Neural cell (in vitro differentiated cells): Measurements from ENCODE around the gene ACBD5. TPM values are rescaled to one million over a fixed set of nuclear protein-coding genes. Genes with fewer than 3 reads are reported as not detected.
"Not testable (repeated sequence)": the region's sequence is repeated elsewhere in the genome, so short reads cannot be mapped to it uniquely, and the experiment has no call there.

Experiments
- H2AFZ ChIP-seq: fragments of 200-600, 300-800 bp; sonication (generic), shearing (Covaris generic); 2 replicates; pipeline ENCODE4 v1.6.0; 2014; ENCODE audit warnings: low read depth, mild to moderate bottlenecking, antibody characterized with exemption, low read length, moderate library complexity
- H3F3A ChIP-seq: fragments of 200-600 bp; shearing (Covaris generic); 2 replicates; pipeline ENCODE4 v1.6.1; 2016; ENCODE audit warnings: mild to moderate bottlenecking, moderate library complexity, mixed read lengths, antibody characterized with exemption, low read length; ENCODE audit not compliant: insufficient read depth, poor library complexity, severe bottlenecking
- H3K27ac ChIP-seq: fragments of 200-600, 300-800 bp; sonication (generic), shearing (Covaris generic); 2 replicates; pipeline ENCODE4 v1.5.1; 2014; ENCODE audit warnings: mild to moderate bottlenecking, low read length, moderate library complexity
- H3K27me3 ChIP-seq: fragments of 300-800, 200-600 bp; sonication (generic), shearing (Covaris generic); 2 replicates; pipeline ENCODE4 v1.6.0; 2014; ENCODE audit warnings: mild to moderate bottlenecking, low read depth, low read length, moderate library complexity; ENCODE audit not compliant: insufficient read depth
- H3K36me3 ChIP-seq: fragments of 300-800, 200-600 bp; sonication (generic), shearing (Covaris generic); 2 replicates; pipeline ENCODE4 v1.5.1; 2014; ENCODE audit warnings: mild to moderate bottlenecking, antibody characterized with exemption, low read length, moderate library complexity; ENCODE audit not compliant: insufficient read depth
- H3K4me2 ChIP-seq: fragments of 300-800, 200-600 bp; sonication (generic), shearing (Covaris generic); 2 replicates; pipeline ENCODE4 v1.6.0; 2014; ENCODE audit warnings: mild to moderate bottlenecking, low read length
- H3K4me3 ChIP-seq: fragments of 300-800, 200-600 bp; sonication (generic), shearing (Covaris generic); 2 replicates; pipeline ENCODE4 v1.5.1; 2014; ENCODE audit warnings: mild to moderate bottlenecking, low read length, moderate library complexity
- H3K79me2 ChIP-seq: fragments of 200-600 bp; shearing (Covaris generic); replicated peaks from 2 replicates; pipeline ENCODE4 v1.6.0; 2014; ENCODE audit warnings: mild to moderate bottlenecking, low read length, moderate library complexity; ENCODE audit not compliant: insufficient read depth
- H3K9ac ChIP-seq: fragments of 300-800, 200-600 bp; sonication (generic), shearing (Covaris generic); 2 replicates; pipeline ENCODE4 v1.6.1; 2016; ENCODE audit warnings: mild to moderate bottlenecking, low read length, mixed read lengths
- H3K9me2 ChIP-seq: fragments of 200-600 bp; shearing (Covaris generic); 2 replicates; pipeline ENCODE4 v1.6.1; 2016; ENCODE audit warnings: mild to moderate bottlenecking, low read length, mixed read lengths; ENCODE audit not compliant: insufficient read depth
- H3K9me3 ChIP-seq: fragments of 200-600, 300-800 bp; sonication (generic), shearing (Covaris generic); 2 replicates; pipeline ENCODE4 v1.6.1; 2016; ENCODE audit warnings: mild to moderate bottlenecking, mixed run types, low read length, moderate library complexity, mixed read lengths
- H4K20me1 ChIP-seq: fragments of 200-600 bp; shearing (Covaris generic); 2 replicates; pipeline ENCODE4 v1.6.1; 2016; ENCODE audit warnings: mild to moderate bottlenecking, mixed run types; ENCODE audit not compliant: insufficient read depth
- CTCF ChIP-seq: fragments of 450-650 bp; IDR thresholded peaks from 2 replicates; pipeline ENCODE4 v1.5.1; 2014; ENCODE audit warnings: antibody characterized with exemption, mild to moderate bottlenecking, moderate library complexity; ENCODE audit not compliant: poor library complexity, severe bottlenecking
- EP300 ChIP-seq: fragments of 450-650 bp; conservative IDR thresholded peaks from 2 replicates; pipeline ENCODE4 v1.6.1; 2014; ENCODE audit warnings: antibody characterized with exemption, mild to moderate bottlenecking, moderate library complexity; ENCODE audit not compliant: poor library complexity, severe bottlenecking
- EZH2 ChIP-seq: fragments of 200-600, 300-800 bp; shearing (Covaris generic), sonication (generic); IDR thresholded peaks from 2 replicates; pipeline ENCODE4 v1.6.1; 2014; ENCODE audit warnings: antibody characterized with exemption, low read length, borderline replicate concordance, mild to moderate bottlenecking; ENCODE audit not compliant: insufficient read depth, poor library complexity, severe bottlenecking
- MXI1 ChIP-seq: fragments of 450-650 bp; conservative IDR thresholded peaks from 2 replicates; pipeline ENCODE4 v1.6.1; 2014; ENCODE audit warnings: antibody characterized with exemption, mild to moderate bottlenecking; ENCODE audit not compliant: poor library complexity, severe bottlenecking
- POLR2AphosphoS5 ChIP-seq: IDR thresholded peaks from 2 replicates; pipeline ENCODE4 v1.6.1; 2012
- RAD21 ChIP-seq: fragments of 450-650 bp; conservative IDR thresholded peaks from 2 replicates; pipeline ENCODE4 v1.6.1; 2014; ENCODE audit warnings: antibody characterized with exemption, mild to moderate bottlenecking, moderate library complexity
- SMC3 ChIP-seq: fragments of 450-650 bp; conservative IDR thresholded peaks from 2 replicates; pipeline ENCODE4 v1.6.1; 2014; ENCODE audit warnings: antibody characterized with exemption, mild to moderate bottlenecking, moderate library complexity; ENCODE audit not compliant: poor library complexity
- TAF1 ChIP-seq: IDR thresholded peaks from 2 replicates; pipeline ENCODE4 v1.6.1; 2012; ENCODE audit warnings: low read depth
- polyA plus RNA-seq: library from polyadenylated mRNA; depleted of rRNA; stranded (reverse); fragments of >200 nt; gene quantifications from 2 replicates; pipeline ENCODE4 v1.2.3, GENCODE V29; 2014
- TF ChIP-seq, protein P1 (sequence below): IDR thresholded peaks from 2 replicates; pipeline ENCODE4 v1.6.1; 2012; ENCODE audit warnings: borderline replicate concordance

ACBD5 gene
- polyA plus RNA-seq, 1 donor from 2014 or later: 44.8 TPM

DNA sequence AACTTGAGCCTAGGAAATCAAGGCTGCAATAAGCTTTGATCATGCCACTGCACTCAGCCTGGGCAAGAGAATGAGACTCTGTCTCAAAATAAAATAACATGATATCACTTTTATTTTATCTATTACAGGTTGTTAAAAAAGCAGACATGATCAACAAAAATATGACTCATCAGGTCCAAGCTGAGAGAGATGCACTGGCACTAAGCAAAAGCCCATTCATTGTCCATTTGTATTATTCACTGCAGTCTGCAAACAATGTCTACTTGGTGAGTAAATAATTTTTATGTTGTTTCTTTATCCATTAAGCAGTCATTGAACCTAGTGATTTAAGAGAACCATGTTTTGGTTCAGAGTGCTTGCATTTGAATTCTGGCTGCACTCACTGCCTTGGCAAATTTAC, 82.2 kb downstream of the ACBD5 start:
- no peaks in the 10 kb centered on the region for H3K9me2 ChIP-seq
- no peak overlapping the region for H3K4me2 ChIP-seq
- no peaks in the 10 kb centered on the region for H3K36me3 ChIP-seq
- no peak overlapping the region for H3K9ac ChIP-seq
- H2AFZ ChIP-seq: no peak overlapping the region
- peaks cover 18% of the 10 kb centered on the region for H3K79me2 ChIP-seq
- TF ChIP-seq CTCF (no peak), RAD21 (no peak), EP300 (no peak), POLR2AphosphoS5 (no peak), EZH2 (no peak), TAF1 (no peak), MXI1 (no peak), SMC3 (no peak)
- TF ChIP-seq, protein P1, sequence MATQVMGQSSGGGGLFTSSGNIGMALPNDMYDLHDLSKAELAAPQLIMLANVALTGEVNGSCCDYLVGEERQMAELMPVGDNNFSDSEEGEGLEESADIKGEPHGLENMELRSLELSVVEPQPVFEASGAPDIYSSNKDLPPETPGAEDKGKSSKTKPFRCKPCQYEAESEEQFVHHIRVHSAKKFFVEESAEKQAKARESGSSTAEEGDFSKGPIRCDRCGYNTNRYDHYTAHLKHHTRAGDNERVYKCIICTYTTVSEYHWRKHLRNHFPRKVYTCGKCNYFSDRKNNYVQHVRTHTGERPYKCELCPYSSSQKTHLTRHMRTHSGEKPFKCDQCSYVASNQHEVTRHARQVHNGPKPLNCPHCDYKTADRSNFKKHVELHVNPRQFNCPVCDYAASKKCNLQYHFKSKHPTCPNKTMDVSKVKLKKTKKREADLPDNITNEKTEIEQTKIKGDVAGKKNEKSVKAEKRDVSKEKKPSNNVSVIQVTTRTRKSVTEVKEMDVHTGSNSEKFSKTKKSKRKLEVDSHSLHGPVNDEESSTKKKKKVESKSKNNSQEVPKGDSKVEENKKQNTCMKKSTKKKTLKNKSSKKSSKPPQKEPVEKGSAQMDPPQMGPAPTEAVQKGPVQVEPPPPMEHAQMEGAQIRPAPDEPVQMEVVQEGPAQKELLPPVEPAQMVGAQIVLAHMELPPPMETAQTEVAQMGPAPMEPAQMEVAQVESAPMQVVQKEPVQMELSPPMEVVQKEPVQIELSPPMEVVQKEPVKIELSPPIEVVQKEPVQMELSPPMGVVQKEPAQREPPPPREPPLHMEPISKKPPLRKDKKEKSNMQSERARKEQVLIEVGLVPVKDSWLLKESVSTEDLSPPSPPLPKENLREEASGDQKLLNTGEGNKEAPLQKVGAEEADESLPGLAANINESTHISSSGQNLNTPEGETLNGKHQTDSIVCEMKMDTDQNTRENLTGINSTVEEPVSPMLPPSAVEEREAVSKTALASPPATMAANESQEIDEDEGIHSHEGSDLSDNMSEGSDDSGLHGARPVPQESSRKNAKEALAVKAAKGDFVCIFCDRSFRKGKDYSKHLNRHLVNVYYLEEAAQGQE: no peak
- H3K27me3 ChIP-seq: no peaks in the 10 kb centered on the region
- H4K20me1 ChIP-seq: no peaks in the 10 kb centered on the region
- peaks cover 9% of the 10 kb centered on the region for H3F3A ChIP-seq
- no peak overlapping the region for H3K4me3 ChIP-seq
- H3K9me3 ChIP-seq: no peaks in the 10 kb centered on the region
- no peak overlapping the region for H3K27ac ChIP-seq

- no peak for TF ChIP-seq MXI1
- no peak for TF ChIP-seq SMC3
- TF ChIP-seq, protein P1: no peak
- no peak for TF ChIP-seq TAF1
- no peak for TF ChIP-seq CTCF
- no peak for TF ChIP-seq RAD21
- no peak for TF ChIP-seq EZH2
- TF ChIP-seq POLR2AphosphoS5: no peak
- TF ChIP-seq EP300: no peak
- no peak overlapping the region for H2AFZ ChIP-seq
- peaks cover 9% of the 10 kb centered on the region for H3F3A ChIP-seq
- H3K9ac ChIP-seq: no peak overlapping the region
- no peak overlapping the region for H3K4me3 ChIP-seq
- H3K36me3 ChIP-seq: no peaks in the 10 kb centered on the region
- H3K9me3 ChIP-seq: no peaks in the 10 kb centered on the region
- no peak overlapping the region for H3K4me2 ChIP-seq
- no peaks in the 10 kb centered on the region for H3K27me3 ChIP-seq
- no peaks in the 10 kb centered on the region for H3K9me2 ChIP-seq
- H3K79me2 ChIP-seq: peaks cover 30% of the 10 kb centered on the region
- no peak overlapping the region for H3K27ac ChIP-seq
- H4K20me1 ChIP-seq: no peaks in the 10 kb centered on the region
Observed at GRCh38 chr10:27157150-27157549, 83.4 kb downstream of the ACBD5 start.

- not testable (repeated sequence) for H4K20me1 ChIP-seq, H3K4me2 ChIP-seq, H3K9me2 ChIP-seq, H3K9me3 ChIP-seq, H3K9ac ChIP-seq, H3K36me3 ChIP-seq, H3F3A ChIP-seq, H3K27ac ChIP-seq, H2AFZ ChIP-seq, H3K27me3 ChIP-seq
- H3K4me3 ChIP-seq: peak overlapping the region; percentile 98
- H3K79me2 ChIP-seq: peaks cover 36% of the 10 kb centered on the region
Observed at GRCh38 chr10:27156566-27156965, 84.0 kb downstream of the ACBD5 start.
